WI38 (cell line): ENCODE data around the gene AXIN2.

ENCODE experiments used
- H3K4me3 ChIP-seq: 2 replicates; pipeline ENCODE4 v1.5.1; 2011; ENCODE audit warnings: low read depth, mild to moderate bottlenecking, control low read depth, low read length
- TF ChIP-seq, protein P1 (sequence below): IDR thresholded peaks from 2 replicates; pipeline ENCODE4 v1.5.1; 2012; ENCODE audit warnings: low read depth, mild to moderate bottlenecking, control low read depth, low read length

Gene AXIN2

GRCh38 chr17:65599650-65600049 lies 38.2 kb upstream of the AXIN2 start:
- TF ChIP-seq, protein P1, sequence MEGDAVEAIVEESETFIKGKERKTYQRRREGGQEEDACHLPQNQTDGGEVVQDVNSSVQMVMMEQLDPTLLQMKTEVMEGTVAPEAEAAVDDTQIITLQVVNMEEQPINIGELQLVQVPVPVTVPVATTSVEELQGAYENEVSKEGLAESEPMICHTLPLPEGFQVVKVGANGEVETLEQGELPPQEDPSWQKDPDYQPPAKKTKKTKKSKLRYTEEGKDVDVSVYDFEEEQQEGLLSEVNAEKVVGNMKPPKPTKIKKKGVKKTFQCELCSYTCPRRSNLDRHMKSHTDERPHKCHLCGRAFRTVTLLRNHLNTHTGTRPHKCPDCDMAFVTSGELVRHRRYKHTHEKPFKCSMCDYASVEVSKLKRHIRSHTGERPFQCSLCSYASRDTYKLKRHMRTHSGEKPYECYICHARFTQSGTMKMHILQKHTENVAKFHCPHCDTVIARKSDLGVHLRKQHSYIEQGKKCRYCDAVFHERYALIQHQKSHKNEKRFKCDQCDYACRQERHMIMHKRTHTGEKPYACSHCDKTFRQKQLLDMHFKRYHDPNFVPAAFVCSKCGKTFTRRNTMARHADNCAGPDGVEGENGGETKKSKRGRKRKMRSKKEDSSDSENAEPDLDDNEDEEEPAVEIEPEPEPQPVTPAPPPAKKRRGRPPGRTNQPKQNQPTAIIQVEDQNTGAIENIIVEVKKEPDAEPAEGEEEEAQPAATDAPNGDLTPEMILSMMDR: no peak

GRCh38 chr17:65598746-65599145 lies 37.3 kb upstream of the AXIN2 start:
- no peak overlapping the region for H3K4me3 ChIP-seq
- TF ChIP-seq, protein P1: no peak

More at GRCh38 chr17:65599650-65600049, 38.2 kb upstream of the AXIN2 start:
- no peak overlapping the region for H3K4me3 ChIP-seq

GRCh38 chr17:65595071-65595656 lies 33.7 kb upstream of the AXIN2 start:
- TF ChIP-seq, protein P1: no peak
- no peak overlapping the region for H3K4me3 ChIP-seq

DNA sequence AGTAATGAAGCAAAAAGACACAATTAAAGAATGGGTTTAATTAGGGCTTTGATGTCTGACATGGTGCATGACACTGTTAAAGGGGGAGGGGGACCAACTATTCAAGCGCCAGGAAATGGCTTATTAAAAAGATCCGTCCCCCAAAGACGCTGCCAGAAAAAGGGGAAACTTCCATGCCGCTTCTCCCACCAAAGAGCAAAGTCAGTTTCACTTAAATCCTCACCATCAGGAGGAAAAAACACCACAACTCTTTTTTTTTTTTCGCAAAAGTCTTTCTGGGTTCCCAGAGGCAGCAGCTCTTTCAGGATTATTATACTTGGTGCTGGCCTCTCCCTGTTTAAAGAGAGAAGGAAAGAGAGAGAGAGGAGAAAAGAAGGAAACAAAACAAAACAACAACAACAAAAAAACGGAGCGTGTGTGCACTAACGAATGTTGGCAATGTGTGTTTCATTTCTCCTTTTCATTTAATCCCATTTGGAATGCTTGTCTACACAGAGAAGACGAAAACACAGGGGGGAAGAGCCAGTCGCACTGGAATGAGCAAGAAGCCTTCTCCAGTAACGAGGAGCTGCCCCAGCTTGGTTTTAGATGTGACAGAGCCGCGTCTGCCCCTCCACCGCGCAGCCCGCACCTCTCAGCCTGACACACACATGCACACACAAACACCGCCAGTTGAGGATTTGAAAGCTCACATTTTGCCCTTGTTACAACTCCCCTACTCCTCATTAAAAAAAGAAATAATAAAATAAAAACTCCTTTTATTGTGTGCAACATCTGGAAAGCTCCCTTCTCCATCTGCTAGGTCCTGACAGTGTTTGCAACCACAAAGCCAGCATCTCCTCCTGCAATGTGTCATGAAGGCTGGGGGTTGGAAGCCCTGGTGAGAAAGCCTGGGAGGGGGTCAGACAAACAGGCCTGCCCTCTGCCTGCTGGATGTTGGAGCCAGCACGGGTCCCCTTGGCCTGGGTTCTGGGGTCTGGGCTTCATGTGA lies 32.7 kb upstream of the AXIN2 start:
- TF ChIP-seq, protein P1: no peak
- H3K4me3 ChIP-seq: peak overlapping the region; percentile 46

GRCh38 chr17:65593092-65593854 lies 31.8 kb upstream of the AXIN2 start:
- H3K4me3 ChIP-seq: no peak overlapping the region; the same call in 1 of the 2 replicates
- TF ChIP-seq, protein P1: no peak

DNA sequence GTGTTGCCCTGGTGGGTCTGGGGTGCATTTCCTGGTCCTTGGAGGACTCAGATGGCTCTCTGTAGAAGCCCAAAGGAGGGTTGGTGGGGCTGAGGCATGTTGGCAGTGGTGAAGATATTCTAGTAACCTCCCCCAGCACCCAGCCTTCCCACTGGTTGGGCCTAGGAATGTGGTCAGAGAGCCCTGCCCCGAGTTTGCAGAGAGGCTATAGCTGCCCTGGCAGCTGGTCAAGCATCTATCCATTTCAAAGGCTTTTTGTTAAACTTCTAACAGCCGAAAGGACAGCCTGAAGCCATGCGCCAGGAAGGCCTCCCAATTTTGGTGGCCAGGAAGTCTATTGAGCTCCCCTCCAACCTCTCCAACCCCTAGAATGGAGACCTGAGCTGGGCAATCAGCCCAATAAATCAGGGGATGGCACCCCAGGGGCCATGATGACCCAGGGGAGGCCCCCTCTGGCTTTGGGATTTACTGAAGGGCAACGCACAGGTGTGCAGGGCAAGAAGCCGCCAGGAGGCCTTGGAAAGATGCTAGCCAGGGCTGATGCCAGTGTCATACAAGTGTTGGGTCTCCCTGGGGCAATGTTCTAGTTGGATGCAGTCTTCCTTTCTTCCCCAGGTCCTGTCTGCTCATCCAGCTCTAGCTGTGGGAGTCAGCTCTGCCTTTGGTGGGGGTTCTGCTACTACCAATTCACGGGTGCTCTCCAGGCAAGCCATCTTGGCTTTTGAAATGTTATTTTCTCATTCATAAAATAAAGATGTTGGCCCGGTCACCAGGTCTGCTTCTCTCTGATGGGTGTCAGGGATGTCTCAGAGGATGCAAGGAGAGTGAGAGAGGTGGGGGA lies 30.9 kb upstream of the AXIN2 start:
- TF ChIP-seq, protein P1: no peak
- no peak overlapping the region for H3K4me3 ChIP-seq
